ENCODE data around the gene SGMS1. TPM values are rescaled to one million over a fixed set of nuclear protein-coding genes. Genes with fewer than 3 reads are reported as not detected.
"Not testable (repeated sequence)": the region's sequence is repeated elsewhere in the genome, so short reads cannot be mapped to it uniquely, and the experiment has no call there.

The SGMS1 gene
- total RNA-seq, 1 donor from 2014 or later, result 27.5 TPM

DNA sequence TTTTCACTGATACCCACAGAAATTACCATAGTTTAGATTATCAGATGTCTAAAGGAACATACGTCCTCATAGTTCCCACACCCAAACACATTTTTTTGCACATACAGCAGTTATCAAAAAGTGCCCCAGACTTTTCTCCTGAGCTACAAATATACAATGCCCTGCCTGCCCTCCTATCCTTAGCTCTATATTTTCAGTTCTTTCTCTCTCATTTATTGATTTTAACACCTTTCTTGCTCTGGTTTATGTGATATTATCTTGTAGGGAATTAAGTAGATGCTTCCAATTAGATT is 25.1 kb upstream of the SGMS1 start:
- no peak for DNase-seq
- CTCF ChIA-PET, result interaction anchor here (1.1 to 1.2 kb wide), 2 partner anchors 10 to 24 kb away, joined by 3 read pairs; no protein-coding TSS in a partner anchor

DNA sequence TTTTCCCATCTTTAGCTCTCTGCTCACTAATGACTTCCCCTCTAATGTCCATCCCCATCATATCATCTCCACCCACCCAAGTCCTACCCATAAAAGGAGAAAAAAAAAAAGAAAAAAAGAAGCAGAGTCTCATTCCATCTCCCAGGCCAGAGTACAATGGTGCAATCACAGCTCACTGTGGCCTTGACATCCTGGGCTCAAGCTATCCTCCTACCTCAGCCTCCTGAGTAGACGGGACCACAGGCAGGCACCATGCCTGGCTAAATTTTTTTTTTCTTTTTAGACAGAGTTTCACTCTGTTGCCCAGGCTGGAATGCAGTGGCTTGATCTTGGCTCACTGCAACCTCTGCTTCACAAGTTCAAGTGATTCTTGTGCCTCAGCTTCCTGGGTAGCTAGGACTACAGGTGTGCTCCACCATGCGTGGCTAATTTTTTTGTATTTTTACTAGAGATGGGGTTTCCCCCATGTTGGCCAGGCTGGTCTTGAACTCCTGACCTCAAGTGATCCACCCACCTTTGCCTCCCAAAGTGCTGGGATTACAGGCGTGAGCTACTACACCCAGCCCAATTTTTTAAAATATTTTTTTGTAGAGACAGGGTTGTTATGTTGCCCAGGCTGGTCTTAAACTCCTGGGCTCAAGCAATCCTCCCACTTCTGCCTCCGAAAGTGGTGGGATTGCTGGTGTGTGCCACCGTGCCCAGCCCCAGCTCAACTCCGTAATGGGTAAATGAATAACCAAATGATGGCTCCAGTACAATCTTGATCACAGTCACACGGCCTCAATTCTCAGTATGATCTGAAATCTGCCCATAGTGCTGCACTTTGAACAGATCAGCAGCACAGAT is 24.6 kb upstream of the SGMS1 start:
- ATAC-seq (ENCODE audit: low read depth) (peak; percentile 84), DNase-seq (no peak)
- Mint-ChIP-seq H3K27ac (peak overlapping the region; percentile 63), H3K27me3 (no peaks in the 10 kb centered on the region), H3K4me3 (peak overlapping the region; percentile 20), H3K36me3 (ENCODE audit: low read depth) (no peaks in the 10 kb centered on the region), H3K4me1 (peaks cover 37% of the 10 kb centered on the region), H3K9me3 (no peaks in the 10 kb centered on the region)
- no peak for TF ChIP-seq CTCF (IDR thresholded peaks at IDR 0.05)
- ChIA-PET POLR2A (interaction anchor here (1.2 to 3.1 kb wide), 2 partner anchors 11 to 25 kb away, joined by 4 to 37 read pairs; partner anchors contain the start of gene SGMS1), CTCF (interaction anchor here (1.1 to 1.2 kb wide), 2 partner anchors 9 to 24 kb away, joined by 3 read pairs; no protein-coding TSS in a partner anchor)
- intact Hi-C loops (cut with micrococcal nuclease), result loop anchor here (1.0 kb wide), 2 partner anchors 11 to 23 kb away; no protein-coding TSS in a partner anchor

More for the DNA sequence above, 25.1 kb upstream of the SGMS1 start:
- Mint-ChIP-seq H3K4me1 (peaks cover 41% of the 10 kb centered on the region), H3K9me3 (no peaks in the 10 kb centered on the region), H3K36me3 (ENCODE audit: low read depth) (no peaks in the 10 kb centered on the region), H3K27me3 (no peaks in the 10 kb centered on the region), H3K4me3 (peak overlapping the region; percentile 20), H3K27ac (peak overlapping the region; percentile 63)
- intact Hi-C loops (cut with micrococcal nuclease), result loop anchor here (1.0 kb wide), 2 partner anchors 12 to 24 kb away; no protein-coding TSS in a partner anchor
- TF ChIP-seq CTCF (IDR thresholded peaks at IDR 0.05), result no peak
- ATAC-seq (ENCODE audit: low read depth), result no peak
- POLR2A ChIA-PET, result interaction anchor here (1.2 to 3.1 kb wide), 2 partner anchors 12 to 26 kb away, joined by 4 to 37 read pairs; partner anchors contain the start of gene SGMS1

GRCh38 chr10:50647350-50647749 is 23.6 kb upstream of the SGMS1 start:
- H3K4me3 Mint-ChIP-seq; H3K27ac Mint-ChIP-seq; H3K9me3 Mint-ChIP-seq; H3K36me3 Mint-ChIP-seq (ENCODE audit: low read depth); CTCF ChIA-PET; H3K27me3 Mint-ChIP-seq; intact Hi-C loops (cut with micrococcal nuclease); DNase-seq; ATAC-seq (ENCODE audit: low read depth): not testable (repeated sequence)
- H3K4me1 Mint-ChIP-seq, result peaks cover 33% of the 10 kb centered on the region
- POLR2A ChIA-PET, result interaction anchor here (1.2 to 3.1 kb wide), 2 partner anchors 10 to 24 kb away, joined by 3 to 37 read pairs; partner anchors contain the start of gene SGMS1

- ChIA-PET CTCF (no interaction called here), POLR2A (interaction anchor here (2.5 kb wide), 1 partner anchor 22 kb away, joined by 9 read pairs; the partner anchor contains the start of gene SGMS1)
- no peak for TF ChIP-seq CTCF (IDR thresholded peaks at IDR 0.05)
- Mint-ChIP-seq H3K36me3 (ENCODE audit: low read depth) (no peaks in the 10 kb centered on the region), H3K4me3 (no peak overlapping the region), H3K27me3 (no peaks in the 10 kb centered on the region), H3K4me1 (peaks cover 28% of the 10 kb centered on the region), H3K9me3 (no peaks in the 10 kb centered on the region), H3K27ac (no peak overlapping the region)
- DNase-seq, result no peak
- ATAC-seq (ENCODE audit: low read depth), result no peak
- intact Hi-C loops (cut with micrococcal nuclease), result no loop called here
These were observed 21.5 kb upstream of the SGMS1 start for GRCh38 chr10:50645236-50645635.

DNA sequence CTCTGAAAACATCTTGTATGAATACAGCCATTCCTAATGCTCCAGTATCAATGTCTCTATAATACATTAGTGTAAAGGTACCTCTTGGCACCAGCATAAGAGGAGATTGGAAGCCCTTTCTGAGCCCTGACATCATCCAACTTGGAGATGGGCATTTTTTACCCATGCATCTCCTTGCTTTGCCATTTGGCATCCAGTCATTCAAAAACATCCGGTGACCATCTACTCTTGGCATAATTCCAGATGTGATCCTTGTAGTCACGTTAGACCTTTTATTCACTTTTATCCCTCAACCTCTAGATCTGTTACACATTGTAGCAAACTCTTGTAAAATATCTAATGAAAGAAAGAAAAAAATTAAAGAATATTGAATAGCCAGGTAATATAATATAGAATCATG is 17.9 kb upstream of the SGMS1 start:
- intact Hi-C loops (cut with micrococcal nuclease), result no loop called here
- ATAC-seq (ENCODE audit: low read depth), result no peak
- POLR2A ChIA-PET, result no interaction called here

More for the DNA sequence above, 17.9 kb upstream of the SGMS1 start:
- DNase-seq, result no peak
- CTCF ChIA-PET, result no interaction called here
- peaks cover 19% of the 10 kb centered on the region for H3K4me1 Mint-ChIP-seq
- H3K9me3 Mint-ChIP-seq, result no peaks in the 10 kb centered on the region
- no peak overlapping the region for H3K4me3 Mint-ChIP-seq
- H3K27ac Mint-ChIP-seq, result no peak overlapping the region
- H3K36me3 Mint-ChIP-seq (ENCODE audit: low read depth), result no peaks in the 10 kb centered on the region
- no peak for TF ChIP-seq CTCF (IDR thresholded peaks at IDR 0.05)
- no peaks in the 10 kb centered on the region for H3K27me3 Mint-ChIP-seq

All from activated B cell treated with CpG ODN at 0.5 μM for 24 hours (primary cell).